Colonic mucosa (tissue), 4 donors: Measurements from ENCODE around the gene ALX4. TPM values are rescaled to one million over a fixed set of nuclear protein-coding genes. Genes with fewer than 3 reads are reported as not detected.

ENCODE experiments used
- DNase-seq: peaks from one replicate; pipeline ENCODE4 v3.0.0-alpha.2; 2020
- H3K27ac ChIP-seq: fragments of 200-600 bp; one replicate; pipeline ENCODE4 v1.8.0; 2021
- H3K27me3 ChIP-seq: fragments of 200-600 bp; one replicate; pipeline ENCODE4 v1.8.0; 2021
- H3K36me3 ChIP-seq: fragments of 200-600 bp; one replicate; pipeline ENCODE4 v1.8.0; 2021
- H3K4me1 ChIP-seq: fragments of 200-600 bp; one replicate; pipeline ENCODE4 v1.8.0; 2021; ENCODE audit warnings: mild to moderate bottlenecking
- H3K4me3 ChIP-seq: fragments of 200-600 bp; one replicate; pipeline ENCODE4 v1.8.0; 2021
- H3K9ac ChIP-seq, 2 donors: one replicate each; pipeline ENCODE4 v1.7.0; 2013; ENCODE audit warnings: control low read depth in 2 of 2, low read depth in 2 of 2, low read length in 2 of 2
- H3K9me3 ChIP-seq: fragments of 200-600 bp; one replicate; pipeline ENCODE4 v1.8.0; 2021
- CTCF ChIP-seq: fragments of 200-600 bp; IDR thresholded peaks from one replicate; pipeline ENCODE4 v1.8.0; 2022; ENCODE audit warnings: antibody characterized with exemption, mild to moderate bottlenecking
- intact Hi-C: fragments of 100-400 bp; cut with DNase I; formaldehyde crosslinking; loops from one replicate; pipeline ENCODE4 v1.14.1; 2022
- total RNA-seq, 2 donors: library from RNA; stranded (reverse); fragmentation: NEBNext Ultra II Directional in 1 of 2; extraction: Animal tissue kit (Norgen Biotek cat#: 25700) in 1 of 2; gene quantifications; one replicate each; pipeline ENCODE4 v1.2.1, GENCODE V29; 2021
- donor health status: healthy.
- donor health status: DM: no; HTN: no; CAD: no.
- donor health status: DM: no; HTN: no; CAD: no.

ALX4 gene
- total RNA-seq, 2 donors from 2014 or later = not detected

- peak overlapping the region; percentile 3 for H3K4me3 ChIP-seq
- intact Hi-C loops = no loop called here
Observed at GRCh38 chr11:44315947-44316658, 6.2 kb upstream of the ALX4 start.

GRCh38 chr11:44314733-44315132 is 4.8 kb upstream of the ALX4 start:
- H3K9ac ChIP-seq = no peak overlapping the region
- H3K36me3 ChIP-seq = no peaks in the 10 kb centered on the region
- DNase-seq = no peak
- intact Hi-C loops = no loop called here
- peaks cover 92% of the 10 kb centered on the region for H3K27me3 ChIP-seq
- no peak for TF ChIP-seq CTCF
- H3K9me3 ChIP-seq = no peaks in the 10 kb centered on the region
- H3K27ac ChIP-seq = no peak overlapping the region
- peaks cover 8% of the 10 kb centered on the region for H3K4me1 ChIP-seq
- H3K4me3 ChIP-seq = no peak overlapping the region

More at GRCh38 chr11:44315947-44316658, 6.2 kb upstream of the ALX4 start:
- no peaks in the 10 kb centered on the region for H3K9me3 ChIP-seq
- H3K27me3 ChIP-seq = peaks cover 92% of the 10 kb centered on the region
- H3K4me1 ChIP-seq = peaks cover 8% of the 10 kb centered on the region
- H3K27ac ChIP-seq = no peak overlapping the region
- DNase-seq = no peak
- H3K36me3 ChIP-seq = no peaks in the 10 kb centered on the region
- no peak for TF ChIP-seq CTCF
- H3K9ac ChIP-seq = no peak overlapping the region

DNA sequence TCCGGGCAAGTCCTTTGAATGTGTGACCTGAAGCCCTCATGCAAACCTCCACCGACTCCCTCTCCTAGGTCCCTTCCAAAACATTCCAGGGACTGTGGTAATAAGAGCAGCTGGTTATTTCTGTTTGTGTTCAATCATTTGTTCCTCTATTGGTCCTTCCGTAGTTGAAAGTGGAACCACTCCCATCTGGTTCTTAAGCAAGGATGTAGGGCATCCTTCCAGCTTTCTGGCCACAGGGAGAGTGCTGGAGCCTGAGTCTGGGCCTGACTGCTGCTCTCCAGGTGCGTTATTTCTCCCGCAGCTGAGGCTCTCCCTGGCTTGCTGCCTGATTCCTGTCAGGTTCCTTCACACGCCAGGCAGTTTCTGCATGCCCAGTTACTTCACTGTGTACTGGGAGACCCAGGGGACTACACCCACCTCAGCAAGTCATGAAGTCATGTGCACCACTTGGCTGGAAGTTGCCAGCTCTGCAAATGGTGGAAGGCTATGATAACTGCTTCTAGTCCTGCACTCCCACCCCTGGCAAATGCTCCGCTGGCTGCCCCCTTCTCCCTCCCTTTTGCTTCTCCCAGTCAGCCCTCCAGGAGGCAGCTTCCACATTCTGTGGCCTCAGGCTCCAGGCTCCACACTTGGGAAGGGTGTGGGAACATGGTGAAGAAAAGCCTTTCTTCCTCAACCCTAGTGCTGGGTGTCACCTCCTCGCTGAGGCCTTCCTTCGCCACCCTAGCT is 4.0 kb upstream of the ALX4 start:
- intact Hi-C loops = no loop called here
- Histone ChIP-seq H3K9ac (no peak overlapping the region), H3K4me1 (peaks cover 8% of the 10 kb centered on the region), H3K36me3 (no peaks in the 10 kb centered on the region), H3K9me3 (no peaks in the 10 kb centered on the region), H3K27ac (no peak overlapping the region), H3K27me3 (peaks cover 92% of the 10 kb centered on the region), H3K4me3 (no peak overlapping the region)
- no peak for TF ChIP-seq CTCF
- DNase-seq = no peak

DNA sequence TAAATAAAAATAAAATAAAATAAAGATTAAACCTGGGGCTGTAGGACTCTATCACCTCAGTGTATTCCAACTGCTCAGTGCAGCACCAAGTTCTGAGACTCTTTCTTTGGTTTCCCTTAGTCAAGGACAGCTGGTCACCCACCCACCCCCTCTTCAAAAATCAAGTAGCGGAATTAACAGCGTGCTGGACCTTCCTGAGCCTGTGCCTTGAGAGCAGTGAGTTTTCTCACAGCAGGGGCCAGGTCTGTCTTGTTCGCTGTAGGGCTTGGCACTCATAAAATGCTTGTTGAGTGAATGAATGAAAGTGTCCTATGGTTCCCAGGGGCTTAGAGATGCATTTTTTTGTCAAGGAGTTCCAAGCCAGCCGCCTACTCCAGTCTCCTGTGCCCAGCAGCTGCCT is 2.9 kb upstream of the ALX4 start:
- no peak for TF ChIP-seq CTCF
- H3K4me1 ChIP-seq = peaks cover 8% of the 10 kb centered on the region
- no peaks in the 10 kb centered on the region for H3K36me3 ChIP-seq
- H3K9ac ChIP-seq = no peak overlapping the region
- no peaks in the 10 kb centered on the region for H3K9me3 ChIP-seq
- no peak overlapping the region for H3K27ac ChIP-seq
- H3K4me3 ChIP-seq = no peak overlapping the region
- DNase-seq = no peak
- intact Hi-C loops = no loop called here
- H3K27me3 ChIP-seq = peaks cover 92% of the 10 kb centered on the region

GRCh38 chr11:44311339-44312261 is 1.7 kb upstream of the ALX4 start:
- Histone ChIP-seq H3K9me3 (no peaks in the 10 kb centered on the region), H3K27ac (no peak overlapping the region), H3K4me3 (no peak overlapping the region), H3K27me3 (peaks cover 92% of the 10 kb centered on the region), H3K4me1 (peaks cover 4% of the 10 kb centered on the region), H3K9ac (no peak overlapping the region), H3K36me3 (no peaks in the 10 kb centered on the region)
- intact Hi-C loops = no loop called here
- DNase-seq = no peak
- no peak for TF ChIP-seq CTCF
